ENCODE results near the gene CCNYL1.
"Not testable (repeated sequence)": the region's sequence is repeated elsewhere in the genome, so short reads cannot be mapped to it uniquely, and the experiment has no call there.

Gene CCNYL1

GRCh38 chr2:207710814-207711740, at the start of gene CCNYL1:
Gene CCNYL1 (plus strand): TSS chr2:207711640. CDS start chr2:207711897, 257 bp downstream.
- peak; percentile 94 for DNase-seq

GRCh38 chr2:207662203-207662602, 49.2 kb upstream of the CCNYL1 start:
- DNase-seq: no peak

GRCh38 chr2:207663870-207664545, 47.4 kb upstream of the CCNYL1 start:
- DNase-seq: no peak

- no peak for DNase-seq
Measured at GRCh38 chr2:207670887-207671286, 40.6 kb upstream of the CCNYL1 start.

- DNase-seq: no peak
Measured at GRCh38 chr2:207673431-207673830, 38.0 kb upstream of the CCNYL1 start.

GRCh38 chr2:207674266-207674774, 37.1 kb upstream of the CCNYL1 start:
- no peak for DNase-seq

GRCh38 chr2:207674826-207675225, 36.6 kb upstream of the CCNYL1 start:
- no peak for DNase-seq

- peak; percentile 94 for DNase-seq
Measured at GRCh38 chr2:207676827-207677354, 34.5 kb upstream of the CCNYL1 start.

- no peak for DNase-seq
Measured at GRCh38 chr2:207681431-207681830, 30.0 kb upstream of the CCNYL1 start.

- DNase-seq: no peak
Measured at GRCh38 chr2:207682557-207682956, 28.9 kb upstream of the CCNYL1 start.

- DNase-seq: no peak
Measured at GRCh38 chr2:207683438-207683837, 28.0 kb upstream of the CCNYL1 start.

GRCh38 chr2:207683879-207684627, 27.4 kb upstream of the CCNYL1 start:
- DNase-seq: peak; percentile 96

GRCh38 chr2:207686812-207687211, 24.6 kb upstream of the CCNYL1 start:
- no peak for DNase-seq

GRCh38 chr2:207688597-207688996, 22.8 kb upstream of the CCNYL1 start:
- no peak for DNase-seq

GRCh38 chr2:207690845-207691461, 20.5 kb upstream of the CCNYL1 start:
- DNase-seq: not testable (repeated sequence)

GRCh38 chr2:207692206-207693065, 19.0 kb upstream of the CCNYL1 start:
- no peak for DNase-seq

- no peak for DNase-seq
Measured at GRCh38 chr2:207693641-207694249, 17.7 kb upstream of the CCNYL1 start.

GRCh38 chr2:207694811-207695281, 16.6 kb upstream of the CCNYL1 start:
- DNase-seq: no peak

- no peak for DNase-seq
Measured at GRCh38 chr2:207695293-207695692, 16.1 kb upstream of the CCNYL1 start.

GRCh38 chr2:207696911-207697310, 14.5 kb upstream of the CCNYL1 start:
- not testable (repeated sequence) for DNase-seq

- no peak for DNase-seq
Measured at GRCh38 chr2:207697411-207697810, 14.0 kb upstream of the CCNYL1 start.
